ENCODE data around the gene VWF.

The VWF gene

GRCh38 chr12:6069437-6070093 lies 54.9 kb downstream of the VWF start:
- in situ Hi-C loops (cut with MboI; ENCODE audit: low sequenced_read_pairs, unreplicated experiment) = no loop called here
- TF ChIP-seq CTCF (IDR thresholded peaks at IDR 0.05; ENCODE audit: borderline replicate concordance, control extremely low read depth, extremely low read depth, insufficient read depth, missing control alignments) = no peak
- DNase-seq (ENCODE audit: low spot score) = no peak

- TF ChIP-seq CTCF (IDR thresholded peaks at IDR 0.05; ENCODE audit: borderline replicate concordance, control extremely low read depth, extremely low read depth, insufficient read depth, missing control alignments) = no peak
- DNase-seq (ENCODE audit: low spot score) = no peak
- in situ Hi-C loops (cut with MboI; ENCODE audit: low sequenced_read_pairs, unreplicated experiment) = no loop called here
These were observed 56.2 kb downstream of the VWF start for GRCh38 chr12:6068227-6068626.

GRCh38 chr12:6067152-6067916 lies 57.1 kb downstream of the VWF start:
- DNase-seq (ENCODE audit: low spot score) = no peak
- in situ Hi-C loops (cut with MboI; ENCODE audit: low sequenced_read_pairs, unreplicated experiment) = no loop called here
- no peak for TF ChIP-seq CTCF (IDR thresholded peaks at IDR 0.05; ENCODE audit: borderline replicate concordance, control extremely low read depth, extremely low read depth, insufficient read depth, missing control alignments)

GRCh38 chr12:6066651-6067050 lies 57.8 kb downstream of the VWF start:
- no peak for DNase-seq (ENCODE audit: low spot score)
- in situ Hi-C loops (cut with MboI; ENCODE audit: low sequenced_read_pairs, unreplicated experiment) = no loop called here
- no peak for TF ChIP-seq CTCF (IDR thresholded peaks at IDR 0.05; ENCODE audit: borderline replicate concordance, control extremely low read depth, extremely low read depth, insufficient read depth, missing control alignments)

- in situ Hi-C loops (cut with MboI; ENCODE audit: low sequenced_read_pairs, unreplicated experiment) = no loop called here
- DNase-seq (ENCODE audit: low spot score) = no peak
- TF ChIP-seq CTCF (IDR thresholded peaks at IDR 0.05; ENCODE audit: borderline replicate concordance, control extremely low read depth, extremely low read depth, insufficient read depth, missing control alignments) = no peak
These were observed 58.6 kb downstream of the VWF start for GRCh38 chr12:6065863-6066199.

- TF ChIP-seq CTCF (IDR thresholded peaks at IDR 0.05; ENCODE audit: borderline replicate concordance, control extremely low read depth, extremely low read depth, insufficient read depth, missing control alignments) = no peak
- DNase-seq (ENCODE audit: low spot score) = no peak
- in situ Hi-C loops (cut with MboI; ENCODE audit: low sequenced_read_pairs, unreplicated experiment) = no loop called here
These were observed 59.2 kb downstream of the VWF start for GRCh38 chr12:6065131-6065862.
